NCI-H1092 (cell line): ENCODE results near the gene DYNLT4.
"Not testable (repeated sequence)": the region's sequence is repeated elsewhere in the genome, so short reads cannot be mapped to it uniquely, and the experiment has no call there.

Experiments used
- DNase-seq: peaks from one replicate; lab custom pipeline; 2025; lab: John Stamatoyannopoulos, UW

DYNLT4 gene, protein sequence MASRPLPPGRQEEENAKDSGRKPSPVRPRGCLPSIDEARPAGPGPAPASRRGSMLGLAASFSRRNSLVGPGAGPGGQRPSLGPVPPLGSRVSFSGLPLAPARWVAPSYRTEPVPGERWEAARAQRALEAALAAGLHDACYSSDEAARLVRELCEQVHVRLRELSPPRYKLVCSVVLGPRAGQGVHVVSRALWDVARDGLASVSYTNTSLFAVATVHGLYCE

DNA sequence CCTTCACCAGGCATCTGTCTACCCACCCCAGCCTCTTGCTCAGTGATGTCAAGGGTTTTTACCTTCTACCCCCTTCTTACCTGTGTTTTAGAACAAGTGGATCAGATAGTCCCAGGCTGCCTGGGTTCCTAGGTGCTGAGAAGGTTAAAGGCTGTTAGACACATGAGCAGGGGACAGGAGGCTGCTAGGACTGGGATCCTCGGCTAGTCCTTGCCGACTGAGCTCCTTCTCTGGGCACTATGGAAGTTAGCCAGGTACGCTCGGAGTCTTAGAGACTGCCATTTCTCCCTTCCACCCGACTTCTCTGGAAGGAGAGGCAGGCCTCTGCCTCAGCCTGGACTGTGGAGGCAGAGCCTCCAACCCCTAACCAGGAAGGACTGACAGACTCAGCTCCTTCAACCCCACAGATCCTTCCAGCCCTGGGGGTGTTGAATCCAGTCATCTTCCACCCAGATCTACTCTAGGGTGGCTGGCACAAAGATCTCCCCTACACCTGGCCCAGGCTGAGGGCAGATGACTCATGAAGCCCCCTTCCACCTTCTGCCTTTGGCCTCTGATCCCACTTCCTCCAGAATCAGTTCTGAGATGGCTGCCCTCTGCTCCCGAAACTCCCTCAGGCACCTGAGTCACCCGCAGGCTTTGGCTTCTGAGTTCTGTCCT is at the start of gene DYNLT4:
Gene DYNLT4 (minus strand): TSS at position 648 of the 660 bp plus-strand sequence. CDS start 683 bp downstream, outside the sequence.
- DNase-seq, result no peak

DNA sequence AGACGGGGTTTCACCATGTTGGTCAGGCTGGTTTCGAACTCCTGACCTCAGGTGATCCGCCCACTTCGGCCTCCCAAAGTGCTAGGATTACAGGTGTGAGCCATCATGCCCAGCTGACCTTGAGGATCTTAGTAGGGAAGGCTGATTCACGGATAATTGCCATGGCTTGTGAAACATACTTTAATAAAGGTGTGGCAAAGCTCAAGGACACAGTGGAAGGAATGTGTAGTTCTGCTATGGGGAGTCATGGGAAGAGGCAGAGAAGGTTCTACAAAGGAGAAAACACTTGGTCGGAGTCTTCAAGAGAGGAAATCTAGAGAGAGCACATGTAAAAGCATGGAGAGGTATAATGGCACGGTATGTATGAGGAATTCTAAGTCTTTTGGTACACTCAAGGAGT is 48.6 kb upstream of the DYNLT4 start:
- DNase-seq, result no peak

DNA sequence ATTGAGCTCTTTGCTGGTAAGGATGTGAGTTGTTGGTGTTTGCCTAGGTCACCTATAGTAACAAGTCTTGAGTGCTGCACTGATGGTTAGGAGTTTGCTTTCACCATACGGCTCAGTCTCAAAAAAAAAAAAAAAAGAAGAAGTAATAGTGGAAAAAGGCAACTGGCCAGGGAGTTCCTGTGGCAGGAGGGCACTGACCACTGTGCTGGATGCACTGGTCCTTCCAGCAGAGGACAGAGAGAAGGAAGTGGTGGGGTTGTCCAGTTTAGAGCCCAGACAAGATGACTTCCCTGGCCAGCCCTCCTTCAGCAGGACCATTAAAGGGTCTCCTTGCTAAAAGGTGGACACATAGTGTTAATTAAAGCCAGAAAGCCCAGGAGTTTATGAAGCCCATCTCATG is 47.8 kb upstream of the DYNLT4 start:
- no peak for DNase-seq

DNA sequence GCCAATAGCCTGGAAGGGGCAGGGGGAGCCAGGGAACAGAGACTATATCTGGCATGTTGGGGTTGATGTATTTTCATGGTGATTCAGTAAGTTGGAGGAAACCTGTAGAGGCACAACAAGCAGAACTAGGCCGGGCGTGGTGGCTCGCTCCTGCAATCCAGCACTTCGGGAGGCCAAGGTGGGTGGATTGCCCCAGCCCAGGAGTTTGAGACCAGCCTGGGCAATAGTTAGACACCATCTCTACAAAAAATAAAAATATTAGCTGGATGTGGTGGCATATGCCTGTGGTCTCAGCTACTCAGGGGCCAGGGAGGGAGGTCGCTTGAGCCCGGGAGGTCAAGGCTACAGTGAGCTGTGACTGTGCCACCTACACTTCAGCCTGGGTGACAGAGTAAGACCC is 46.0 kb upstream of the DYNLT4 start:
- DNase-seq, result no peak

DNA sequence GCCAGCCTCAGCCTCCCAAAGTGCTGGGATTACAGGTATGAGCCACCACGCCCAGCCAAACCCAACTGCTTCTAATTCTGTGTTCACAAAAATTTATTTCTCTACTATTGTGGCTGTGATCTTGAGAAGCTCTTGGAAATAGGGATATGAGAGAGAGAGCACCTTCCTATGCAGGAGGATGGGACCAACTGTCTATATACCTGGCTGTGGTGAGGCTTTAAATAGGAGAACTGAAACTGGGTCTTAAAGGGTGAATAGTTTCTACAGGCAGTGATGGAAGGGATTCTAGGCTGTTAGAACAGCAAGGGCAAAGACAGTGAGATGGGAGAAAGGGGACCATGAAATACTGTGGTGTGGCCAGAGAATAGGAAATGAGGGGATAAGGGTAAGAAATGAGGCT is 44.2 kb upstream of the DYNLT4 start:
- DNase-seq, result no peak

DNA sequence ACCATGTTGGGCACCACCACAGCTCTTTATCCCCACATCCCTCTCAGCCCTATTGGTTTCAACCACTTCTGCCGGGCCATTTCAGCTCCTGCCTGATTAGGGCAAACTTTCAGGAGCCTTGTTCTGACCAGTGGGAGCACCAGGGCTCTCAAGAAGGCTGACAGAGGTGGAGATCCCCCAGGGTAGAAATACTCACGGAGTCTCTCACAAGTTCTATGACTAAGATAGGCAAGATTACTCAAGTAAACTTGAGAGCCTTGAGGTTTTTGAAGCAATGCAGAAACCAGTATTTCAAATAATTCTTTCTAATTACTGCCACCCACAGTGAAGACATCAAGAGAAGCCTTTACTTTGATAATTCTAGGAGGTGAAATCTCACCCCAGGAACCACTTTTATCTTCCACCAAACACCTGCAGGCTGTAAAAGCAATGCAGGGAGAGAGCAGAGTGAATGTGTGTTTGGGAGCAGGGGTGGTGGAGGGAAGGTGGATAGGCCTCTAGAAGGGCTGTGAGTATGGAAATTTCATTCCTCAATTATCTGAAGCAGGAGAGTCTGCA is 42.5 kb upstream of the DYNLT4 start:
- DNase-seq, result no peak

DNA sequence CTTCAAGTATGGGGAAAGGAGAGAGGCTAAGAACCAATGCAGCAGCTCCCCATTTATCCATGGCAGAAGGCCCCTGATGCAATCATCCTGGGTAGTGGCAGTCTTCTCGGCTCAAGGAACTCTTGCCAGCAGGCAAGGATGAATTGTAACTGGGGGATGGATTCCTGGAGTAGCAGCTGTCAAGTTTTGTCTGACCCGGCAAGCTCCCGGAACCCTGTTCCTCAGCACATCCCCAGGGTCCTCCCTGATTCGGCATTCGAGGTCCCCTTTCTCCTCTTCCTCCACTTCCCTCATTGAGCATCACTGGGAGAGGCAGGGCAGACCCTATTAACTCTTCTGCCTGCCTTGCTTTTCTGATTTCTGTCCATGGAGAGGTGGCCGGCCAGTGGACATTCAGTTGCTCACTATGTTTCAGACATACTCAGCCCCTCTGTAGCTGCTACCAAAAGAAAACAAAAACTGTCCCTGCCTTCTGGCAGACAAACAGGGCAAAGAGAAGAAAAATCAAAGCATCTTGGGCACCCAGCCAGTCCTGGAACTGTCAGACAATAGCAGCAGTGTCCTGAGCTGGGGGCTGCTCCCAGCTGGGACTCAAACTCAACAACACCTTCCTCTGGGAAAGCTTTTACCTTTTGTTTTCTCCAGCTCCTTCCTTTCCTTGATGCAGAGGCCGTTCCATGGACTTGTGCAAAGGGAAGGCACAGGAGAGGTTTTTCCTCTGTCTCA is 41.5 kb upstream of the DYNLT4 start:
- DNase-seq, result no peak

DNA sequence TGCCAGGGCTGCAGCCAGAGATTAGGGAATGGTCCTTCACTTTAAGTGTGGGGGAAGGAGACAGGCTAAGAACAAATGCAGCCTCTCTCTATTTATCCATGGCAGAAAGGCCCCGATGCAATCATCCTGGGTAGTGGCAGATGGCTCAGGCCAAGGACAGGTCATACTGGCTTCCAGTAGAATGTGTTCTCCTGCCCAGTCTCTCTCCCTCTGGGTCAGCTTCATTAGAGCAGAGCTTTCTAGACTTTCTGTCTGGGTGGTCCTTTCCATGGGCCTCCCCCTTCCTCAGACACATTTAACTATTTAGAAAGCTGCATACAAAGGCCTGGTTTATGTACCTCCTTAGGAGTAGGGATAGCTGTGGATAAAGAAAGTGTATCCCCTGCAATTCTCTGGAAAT is 40.7 kb upstream of the DYNLT4 start:
- DNase-seq, result no peak

DNA sequence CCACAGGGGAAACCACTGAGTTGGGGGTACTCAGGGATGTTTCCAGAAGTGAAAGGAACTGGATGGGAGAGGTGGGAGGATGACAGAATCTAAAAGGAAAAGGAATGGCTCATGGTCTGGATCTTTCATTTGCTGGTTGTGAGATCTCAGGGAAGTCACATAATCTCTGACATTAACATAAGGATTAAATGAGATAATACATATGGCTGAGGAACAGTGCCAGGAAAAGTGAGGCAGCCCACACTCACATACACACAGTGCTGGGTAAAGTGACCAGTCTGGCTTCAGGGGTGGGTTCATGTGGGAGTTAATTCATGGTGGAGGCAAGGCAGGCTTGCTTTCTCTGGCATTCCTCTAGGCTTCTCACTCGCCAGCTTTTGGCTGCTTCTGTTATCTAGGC is 39.8 kb upstream of the DYNLT4 start:
- no peak for DNase-seq

DNA sequence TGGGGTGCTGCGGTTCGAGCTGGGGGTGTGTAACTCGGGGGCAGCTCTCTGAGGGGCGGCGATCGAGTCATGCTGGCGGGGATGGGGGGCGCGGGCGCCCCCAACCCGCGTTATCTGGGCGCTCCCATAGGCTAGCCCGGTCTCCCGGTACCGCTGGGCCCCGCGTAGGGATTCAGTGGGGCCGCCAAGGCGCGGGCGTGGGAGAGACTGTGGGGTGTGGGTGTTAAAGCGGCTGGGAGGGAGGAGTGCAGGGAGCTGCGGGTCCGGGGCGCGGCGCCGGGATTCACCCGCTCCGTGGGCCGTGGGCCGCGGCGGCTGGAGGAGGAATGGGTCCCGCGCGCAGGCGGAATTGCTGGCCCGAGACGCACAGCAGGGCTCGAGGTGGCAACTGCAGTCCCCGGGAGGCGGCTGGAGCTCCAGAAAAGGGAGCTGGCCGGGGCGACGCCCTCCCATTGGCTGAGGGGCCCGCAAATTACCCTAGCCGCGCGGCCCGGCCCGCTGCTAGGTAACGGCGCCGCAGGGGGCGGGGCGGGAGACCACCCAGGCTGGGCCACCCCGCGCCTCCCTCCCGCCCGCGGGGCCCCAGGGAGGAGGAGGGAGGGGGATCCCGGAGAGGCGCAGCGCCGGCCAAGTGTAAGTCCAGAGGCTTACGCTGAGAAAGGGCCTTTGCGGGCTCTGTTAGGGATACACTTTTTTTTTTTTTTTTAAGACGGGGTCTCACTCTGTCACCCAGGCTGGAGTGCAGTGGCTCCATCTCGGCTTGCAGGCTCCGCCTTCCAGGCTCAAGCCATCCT is 35.9 kb upstream of the DYNLT4 start, which contains the start of gene PTCH2:
Gene PTCH2 (minus strand): TSS at position 392 of the 794 bp plus-strand sequence. CDS start 321 bp downstream, at position 71.
- DNase-seq, result peak; percentile 90

DNA sequence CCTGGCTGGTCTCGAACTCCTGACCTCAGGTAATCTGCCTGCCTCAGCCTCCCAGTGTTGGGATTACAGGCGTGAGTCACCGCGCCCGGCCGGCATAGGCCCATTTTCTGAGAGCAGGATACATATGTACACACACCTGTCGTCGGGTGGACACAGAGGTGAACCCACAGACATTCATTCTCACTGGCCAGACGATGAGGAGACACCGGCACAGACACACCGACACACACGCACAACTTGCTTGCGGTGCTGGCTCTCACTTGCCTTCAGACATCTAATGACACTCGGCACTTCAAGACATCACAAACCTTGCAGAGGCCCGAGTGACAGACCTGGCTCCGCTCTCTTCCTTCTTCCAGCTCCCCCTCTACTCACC is 35.3 kb upstream of the DYNLT4 start:
- no peak for DNase-seq

DNA sequence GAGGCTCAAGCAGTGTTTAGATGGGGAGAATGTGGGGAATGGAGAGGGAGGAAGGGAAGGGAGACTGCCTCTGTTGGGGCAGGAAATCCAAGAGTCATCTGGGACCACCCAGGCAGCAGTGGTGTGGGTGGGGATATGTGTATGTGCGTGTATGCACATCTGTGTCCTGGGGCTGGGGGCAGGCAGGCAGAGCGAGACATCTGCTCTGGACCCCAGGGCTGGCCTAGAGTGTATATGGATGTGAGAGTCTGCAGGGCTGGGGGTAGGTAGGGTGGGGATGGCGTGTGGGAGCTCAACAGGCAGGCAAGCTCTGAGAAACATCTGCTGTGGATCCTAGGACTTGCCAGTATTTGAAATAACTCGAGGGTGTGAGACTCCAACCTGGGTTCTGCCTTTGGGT is 32.4 kb upstream of the DYNLT4 start:
- DNase-seq, result no peak

DNA sequence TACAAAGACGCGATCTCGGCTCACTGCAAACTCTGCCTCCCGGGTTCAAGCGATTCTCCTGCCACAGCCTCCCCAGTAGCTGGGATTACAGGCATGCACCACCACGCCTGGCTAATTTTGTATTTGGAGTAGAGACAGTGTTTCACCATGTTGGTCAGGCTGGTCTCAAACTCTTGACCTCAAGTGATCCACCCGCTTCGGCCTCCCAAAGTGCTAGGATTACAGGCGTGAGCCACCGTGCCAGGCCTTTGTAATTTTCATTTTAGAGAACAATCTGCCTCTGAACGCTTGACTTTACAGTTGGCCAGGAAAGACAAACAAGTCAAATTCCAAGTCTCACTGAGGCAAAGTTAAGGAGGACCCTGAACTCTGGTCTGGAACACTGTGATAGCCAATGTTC is 31.1 kb upstream of the DYNLT4 start:
- DNase-seq, result not testable (repeated sequence)

DNA sequence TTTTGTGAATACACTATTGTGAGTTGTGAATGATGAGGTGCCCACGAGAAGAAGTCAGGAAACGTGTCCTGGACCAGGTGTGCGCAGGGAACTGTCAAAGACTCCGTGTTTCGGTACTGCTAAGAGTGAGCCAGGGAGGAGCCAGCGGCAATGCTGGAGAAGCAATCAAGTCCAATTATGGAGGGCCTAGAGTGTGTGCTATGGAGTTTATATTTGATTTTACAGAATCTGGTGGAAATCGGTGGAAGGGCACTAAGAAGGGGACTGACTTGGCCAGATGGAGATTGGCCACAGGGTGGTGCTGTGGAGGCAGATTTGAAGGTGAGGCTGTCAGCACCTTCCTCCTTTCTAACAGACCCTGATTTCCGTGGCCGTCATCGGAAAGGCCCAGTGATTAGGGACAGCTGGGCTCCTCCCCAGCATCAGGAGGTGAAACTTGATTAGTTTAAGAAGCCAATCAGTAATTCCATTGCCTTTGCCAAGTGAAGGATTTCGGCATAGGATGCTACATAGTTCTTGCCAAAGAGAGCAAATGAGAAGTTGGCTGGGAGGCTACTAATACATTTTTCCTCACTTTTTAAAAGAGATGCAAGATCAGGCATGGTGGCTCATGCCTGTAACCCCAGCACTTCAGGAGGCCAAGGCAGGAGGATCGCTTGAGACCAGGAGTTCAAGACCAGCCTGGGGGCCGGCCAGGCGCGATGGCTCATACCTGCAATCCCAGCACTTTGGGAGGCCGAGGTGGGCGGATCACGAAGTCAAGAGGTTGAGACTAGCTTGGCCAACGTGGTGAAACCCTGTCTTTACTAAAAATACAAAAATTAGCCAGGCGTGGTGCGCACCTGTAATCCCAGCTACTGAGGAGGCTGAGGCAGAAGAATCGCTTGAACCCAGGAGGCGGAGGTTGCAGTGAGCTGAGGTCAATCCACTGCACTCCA is 28.9 kb upstream of the DYNLT4 start:
- peak; percentile 77 for DNase-seq

DNA sequence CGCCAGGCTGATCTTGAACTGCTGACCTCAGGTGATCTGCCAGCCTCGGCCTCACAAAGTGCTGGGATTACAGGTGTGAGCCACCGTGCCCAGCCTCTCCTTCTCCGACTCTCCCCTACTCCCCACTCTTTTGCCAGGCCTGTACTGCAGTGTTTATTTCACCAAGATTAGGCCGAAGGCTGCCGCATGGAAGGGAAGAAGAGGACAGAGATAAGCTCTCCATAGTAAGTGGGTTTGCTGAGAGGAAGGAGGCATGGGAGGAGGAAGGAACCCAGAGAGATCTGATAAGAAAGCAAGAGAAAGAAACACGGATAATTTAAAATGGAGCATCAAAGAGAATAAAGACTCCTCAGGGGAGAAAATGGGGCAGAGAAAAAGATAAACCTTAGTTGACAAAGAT is 27.2 kb upstream of the DYNLT4 start:
- no peak for DNase-seq

DNA sequence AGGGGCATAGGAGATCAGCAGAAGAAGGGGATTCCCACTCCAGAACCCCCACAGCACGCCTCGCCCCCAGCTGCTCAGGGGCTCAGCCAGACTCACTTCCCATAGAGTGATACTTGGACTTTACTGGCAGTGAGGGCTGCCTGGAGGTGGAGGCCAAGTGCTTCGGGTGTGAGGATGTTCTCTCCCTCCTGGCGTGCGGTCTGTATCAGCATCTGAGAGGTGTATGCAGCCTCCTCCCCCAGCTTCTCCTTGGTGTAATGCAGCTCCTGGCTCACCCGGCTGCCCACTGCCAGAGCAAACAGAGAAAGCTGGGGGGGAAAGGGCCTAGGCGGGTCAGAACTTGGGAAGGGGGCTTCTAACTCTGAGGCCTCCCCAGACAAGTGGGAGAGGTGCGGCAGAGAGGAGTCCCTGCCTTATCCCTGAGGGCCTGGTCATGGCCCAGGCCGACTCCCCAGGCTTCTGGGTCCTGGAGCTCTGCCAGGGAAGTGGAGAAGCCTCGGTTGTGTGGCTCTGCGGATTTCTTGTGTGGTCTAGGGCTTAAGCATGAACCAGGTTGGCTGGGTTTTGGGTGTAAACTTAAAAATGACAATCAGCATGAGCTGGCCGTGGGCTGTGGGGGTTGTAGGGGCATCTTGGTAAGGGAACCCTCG is 25.0 kb upstream of the DYNLT4 start:
- DNase-seq, result no peak

DNA sequence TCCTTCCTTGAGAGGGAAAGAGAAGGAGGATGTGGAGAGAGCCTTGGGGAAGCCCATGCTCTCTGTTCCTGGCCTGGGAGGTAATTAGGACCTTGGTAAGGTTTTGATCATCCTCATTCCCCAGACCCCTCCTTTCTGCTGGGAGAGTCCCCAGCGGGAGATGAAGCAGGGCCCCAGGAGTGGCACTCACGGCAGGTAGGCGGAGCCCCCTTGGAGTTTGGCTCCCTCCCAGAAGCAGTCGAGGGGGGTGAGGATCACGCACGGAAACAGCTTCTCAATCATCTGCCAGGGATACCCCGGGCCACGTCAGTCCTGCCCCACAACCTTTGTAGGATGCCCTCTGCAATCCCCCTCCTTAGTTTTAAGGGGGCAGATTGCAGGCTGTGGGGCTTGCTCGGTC is 24.4 kb upstream of the DYNLT4 start:
- DNase-seq, result no peak

DNA sequence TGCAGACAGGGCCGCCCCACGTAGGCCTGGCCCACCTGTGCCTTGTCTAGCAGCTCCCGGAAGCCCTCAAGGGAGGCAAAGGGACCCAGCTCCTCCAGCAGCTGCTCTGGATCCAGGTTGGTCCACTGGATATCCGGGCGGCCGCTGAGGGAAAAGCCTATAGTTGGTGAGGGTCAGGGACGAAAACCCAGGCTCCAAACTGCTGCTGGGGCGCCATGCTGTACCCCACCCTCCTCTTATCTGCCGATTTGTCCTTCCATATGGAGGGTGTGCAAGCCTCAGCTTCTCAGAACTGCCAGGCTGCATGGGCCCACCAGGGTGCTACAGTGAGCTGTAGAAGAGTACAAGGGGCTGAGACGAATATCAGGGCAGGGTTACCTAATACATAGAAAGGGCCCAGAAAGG is 23.8 kb upstream of the DYNLT4 start:
- no peak for DNase-seq

DNA sequence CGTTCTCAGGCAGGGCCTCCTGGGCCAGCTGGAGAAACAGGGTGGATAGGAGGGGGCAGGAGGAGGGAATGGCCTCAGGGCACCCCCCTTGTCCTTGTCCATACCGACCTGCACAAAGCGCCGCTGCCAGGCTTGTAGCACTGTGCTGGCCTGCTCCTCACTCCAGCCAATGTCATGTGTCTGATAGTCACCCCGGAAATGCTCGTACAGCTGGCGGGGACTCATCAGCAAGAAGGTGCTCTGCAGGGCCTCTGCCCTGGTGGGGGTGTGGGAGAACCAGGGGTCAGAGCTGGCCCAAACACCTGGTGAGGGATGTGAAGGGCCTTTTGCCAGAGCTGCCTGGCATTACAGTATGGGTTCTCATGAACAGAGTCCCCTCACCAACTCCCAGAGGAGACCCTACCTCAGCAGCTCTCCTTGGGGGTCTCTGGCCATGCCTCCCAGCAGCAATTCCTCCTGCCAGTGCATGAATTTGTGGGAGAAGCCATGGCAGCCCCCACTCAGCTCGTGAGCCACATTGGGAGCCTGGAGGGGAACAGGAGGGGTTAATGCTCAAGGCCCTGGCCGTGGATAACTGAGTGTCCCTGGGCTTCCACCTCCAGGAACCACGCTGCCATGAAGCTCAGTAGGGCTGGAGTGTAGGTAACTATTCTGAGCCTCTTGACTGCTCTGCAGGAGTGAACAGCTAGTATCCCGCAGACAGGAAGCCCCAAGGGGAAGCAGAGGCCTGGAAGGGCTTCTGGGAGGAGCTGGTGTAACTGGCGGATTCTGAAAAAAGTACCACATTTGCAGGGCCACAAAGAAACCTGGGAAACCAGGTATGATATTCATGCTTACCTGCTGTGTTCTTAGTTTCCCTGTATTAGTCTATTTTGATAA is 22.6 kb upstream of the DYNLT4 start:
- no peak for DNase-seq
